WTC11 (cell line): Measurements from ENCODE around the gene PSKH1. TPM values are rescaled to one million over a fixed set of nuclear protein-coding genes. Genes with fewer than 3 reads are reported as not detected.

Source experiments
- ATAC-seq: fragments of 200-7000 bp; cut with Tn5 transposase; 2 replicates; pipeline ENCODE4 v1.10.0; 2021; ENCODE audit warnings: mild to moderate bottlenecking, moderate library complexity
- Bru-seq: library from RNA; stranded (reverse); fragments of 400-500 nt; gene quantifications from one replicate; lab custom pipeline; 2021; lab: Mats Ljungman, UMichigan
- CTCF ChIA-PET: fragments of 300-600 bp; sonication (Branson Sonifier 250); formaldehyde crosslinking; loops from one replicate; lab custom pipeline; 2021; ENCODE audit warnings: antibody characterized with exemption; lab: Charles Lee
- POLR2A ChIA-PET: fragments of 350-600 bp; sonication (Branson Sonifier 250); formaldehyde crosslinking; loops from one replicate; lab custom pipeline; 2021; ENCODE audit warnings: antibody characterized with exemption; lab: Charles Lee
- DNase-seq: peaks from one replicate; pipeline ENCODE4 v3.0.0; 2021; ENCODE audit warnings: low spot score
- H3K27ac Mint-ChIP-seq: 2 replicates; pipeline ENCODE4 v1.8.0; 2021; ENCODE audit warnings: mixed read lengths
- H3K27me3 Mint-ChIP-seq: 2 replicates; pipeline ENCODE4 v1.8.0; 2021; ENCODE audit warnings: low read depth, mild to moderate bottlenecking, moderate library complexity, mixed read lengths
- H3K36me3 Mint-ChIP-seq: 2 replicates; pipeline ENCODE4 v1.8.0; 2021; ENCODE audit warnings: mixed read lengths
- H3K4me1 Mint-ChIP-seq: 2 replicates; pipeline ENCODE4 v1.8.0; 2022; ENCODE audit warnings: mixed read lengths
- H3K4me3 Mint-ChIP-seq: 2 replicates; pipeline ENCODE4 v1.8.0; 2021; ENCODE audit warnings: mild to moderate bottlenecking, moderate library complexity, mixed read lengths
- H3K9me3 Mint-ChIP-seq: 2 replicates; pipeline ENCODE4 v1.8.0; 2021; ENCODE audit warnings: mixed read lengths
- CREM ChIP-seq: sonication (generic); formaldehyde crosslinking; IDR thresholded peaks from 2 replicates; pipeline ENCODE4 v1.8.1; 2022; ENCODE audit warnings: mild to moderate bottlenecking, missing genetic modification reagents, moderate library complexity
- ETV6 ChIP-seq: sonication (generic); formaldehyde crosslinking; IDR thresholded peaks from 2 replicates; pipeline ENCODE4 v1.8.1; 2022; ENCODE audit warnings: mild to moderate bottlenecking, missing genetic modification reagents
- FOXK1 ChIP-seq: sonication (generic); formaldehyde crosslinking; IDR thresholded peaks from 2 replicates; pipeline ENCODE4 v1.8.0; 2022; ENCODE audit warnings: mild to moderate bottlenecking, moderate library complexity, missing genetic modification reagents
- FOXP1 ChIP-seq: sonication (generic); formaldehyde crosslinking; IDR thresholded peaks from 2 replicates; pipeline ENCODE4 v1.8.0; 2022; ENCODE audit warnings: missing genetic modification reagents, mild to moderate bottlenecking, moderate library complexity, borderline replicate concordance
- JUN ChIP-seq: sonication (generic); formaldehyde crosslinking; IDR thresholded peaks from 2 replicates; pipeline ENCODE4 v1.8.0; 2023; ENCODE audit warnings: mild to moderate bottlenecking, missing genetic modification reagents
- KAT7 ChIP-seq: sonication (generic); formaldehyde crosslinking; IDR thresholded peaks from 2 replicates; pipeline ENCODE4 v1.8.1; 2023; ENCODE audit warnings: missing genetic modification reagents, mild to moderate bottlenecking, borderline replicate concordance
- NFYB ChIP-seq: sonication (generic); formaldehyde crosslinking; conservative IDR thresholded peaks from 2 replicates; pipeline ENCODE4 v1.8.0; 2022; ENCODE audit warnings: low read depth, missing genetic modification reagents
- SP1 ChIP-seq: sonication (generic); formaldehyde crosslinking; conservative IDR thresholded peaks from 2 replicates; pipeline ENCODE4 v1.8.1; 2022; ENCODE audit warnings: missing genetic modification reagents
- TEAD1 ChIP-seq: sonication (generic); formaldehyde crosslinking; IDR thresholded peaks from 2 replicates; pipeline ENCODE4 v1.8.0; 2022; ENCODE audit warnings: mild to moderate bottlenecking, missing genetic modification reagents
- ZNF121 ChIP-seq: sonication (generic); formaldehyde crosslinking; IDR thresholded peaks from 2 replicates; pipeline ENCODE4 v1.8.0; 2023; ENCODE audit warnings: missing genetic modification reagents
- ZNF232 ChIP-seq: sonication (generic); formaldehyde crosslinking; IDR thresholded peaks from 2 replicates; pipeline ENCODE4 v1.8.0; 2022; ENCODE audit warnings: mild to moderate bottlenecking, missing genetic modification reagents
- ZNF263 ChIP-seq: sonication (generic); formaldehyde crosslinking; IDR thresholded peaks from 2 replicates; pipeline ENCODE4 v1.8.1; 2022; ENCODE audit warnings: low read depth, mild to moderate bottlenecking, moderate library complexity, missing genetic modification reagents
- ZNF317 ChIP-seq: sonication (generic); formaldehyde crosslinking; IDR thresholded peaks from 2 replicates; pipeline ENCODE4 v1.8.1; 2023; ENCODE audit warnings: low read depth, mild to moderate bottlenecking, moderate library complexity, missing genetic modification reagents, borderline replicate concordance
- ZNF416 ChIP-seq: fragments of 250-450 bp; sonication (Bioruptor Pico); IDR thresholded peaks from 2 replicates; pipeline ENCODE4 v1.9.0; 2021; ENCODE audit warnings: mild to moderate bottlenecking, inconsistent platforms
- long read RNA-seq, 3 experiments: library from RNA in 1 of 3; library from capped mRNA in 1 of 3; library from polyadenylated mRNA in 1 of 3; unstranded in 2 of 3; stranded (forward) in 1 of 3; transcript quantifications; one replicate each; pipeline ENCODE4 v2.0.0, GENCODE V29; 2021
- total RNA-seq: library from RNA; stranded (reverse); gene quantifications from 3 replicates; pipeline ENCODE4 v1.2.3, GENCODE V29; 2021
- TF ChIP-seq, protein P1 (sequence below): sonication (generic); formaldehyde crosslinking; IDR thresholded peaks from 2 replicates; pipeline ENCODE4 v1.8.1; 2023; ENCODE audit warnings: mild to moderate bottlenecking, missing genetic modification reagents, moderate library complexity
- TF ChIP-seq, protein P2 (sequence below): sonication (generic); formaldehyde crosslinking; IDR thresholded peaks from 2 replicates; pipeline ENCODE4 v1.8.1; 2023; ENCODE audit warnings: mild to moderate bottlenecking, missing genetic modification reagents
- TF ChIP-seq, protein P3 (sequence below): sonication (generic); formaldehyde crosslinking; IDR thresholded peaks from 2 replicates; pipeline ENCODE4 v1.8.1; 2023; ENCODE audit warnings: mild to moderate bottlenecking, missing genetic modification reagents
- TF ChIP-seq, protein P4 (sequence below): sonication (generic); formaldehyde crosslinking; IDR thresholded peaks from 2 replicates; pipeline ENCODE4 v1.8.0; 2022; ENCODE audit warnings: mild to moderate bottlenecking, missing genetic modification reagents
- TF ChIP-seq, protein P5 (sequence below): sonication (generic); formaldehyde crosslinking; IDR thresholded peaks from 2 replicates; pipeline ENCODE4 v1.8.1; 2022; ENCODE audit warnings: mild to moderate bottlenecking, moderate library complexity, missing genetic modification reagents
- TF ChIP-seq, protein P6 (sequence below): sonication (generic); formaldehyde crosslinking; IDR thresholded peaks from 2 replicates; pipeline ENCODE4 v1.8.0; 2022; ENCODE audit warnings: missing genetic modification reagents

Gene PSKH1
- total RNA-seq (29.0 to 32.6 TPM (median 31.6 TPM) in 3 replicates), Bru-seq, nascent RNA (percentile 66 among the genes with signal in this experiment)
- long read RNA-seq, experiment 1, transcript PSKH1-201 (3 exons, 3,481 nt): major isoform, 43 of 76 reads
- long read RNA-seq, experiment 1, transcript PSKH1-203 (2 exons, 185 nt): minor isoform, 5 of 76 reads
- long read RNA-seq, experiment 1, partial matches to known transcripts: 14 of 76 reads
- long read RNA-seq, experiment 1, other reads (novel, unspliced or antisense): 13 of 76 reads
- long read RNA-seq, experiment 2, transcript PSKH1-201 (3 exons, 3,481 nt): major isoform, 5 of 42 reads
- long read RNA-seq, experiment 2, partial matches to known transcripts: 7 of 42 reads
- long read RNA-seq, experiment 2, other reads (novel, unspliced or antisense): 29 of 42 reads
- long read RNA-seq, experiment 3, partial matches to known transcripts: 0 of 2 reads
- long read RNA-seq, experiment 3, other reads (novel, unspliced or antisense): 2 of 2 reads

DNA sequence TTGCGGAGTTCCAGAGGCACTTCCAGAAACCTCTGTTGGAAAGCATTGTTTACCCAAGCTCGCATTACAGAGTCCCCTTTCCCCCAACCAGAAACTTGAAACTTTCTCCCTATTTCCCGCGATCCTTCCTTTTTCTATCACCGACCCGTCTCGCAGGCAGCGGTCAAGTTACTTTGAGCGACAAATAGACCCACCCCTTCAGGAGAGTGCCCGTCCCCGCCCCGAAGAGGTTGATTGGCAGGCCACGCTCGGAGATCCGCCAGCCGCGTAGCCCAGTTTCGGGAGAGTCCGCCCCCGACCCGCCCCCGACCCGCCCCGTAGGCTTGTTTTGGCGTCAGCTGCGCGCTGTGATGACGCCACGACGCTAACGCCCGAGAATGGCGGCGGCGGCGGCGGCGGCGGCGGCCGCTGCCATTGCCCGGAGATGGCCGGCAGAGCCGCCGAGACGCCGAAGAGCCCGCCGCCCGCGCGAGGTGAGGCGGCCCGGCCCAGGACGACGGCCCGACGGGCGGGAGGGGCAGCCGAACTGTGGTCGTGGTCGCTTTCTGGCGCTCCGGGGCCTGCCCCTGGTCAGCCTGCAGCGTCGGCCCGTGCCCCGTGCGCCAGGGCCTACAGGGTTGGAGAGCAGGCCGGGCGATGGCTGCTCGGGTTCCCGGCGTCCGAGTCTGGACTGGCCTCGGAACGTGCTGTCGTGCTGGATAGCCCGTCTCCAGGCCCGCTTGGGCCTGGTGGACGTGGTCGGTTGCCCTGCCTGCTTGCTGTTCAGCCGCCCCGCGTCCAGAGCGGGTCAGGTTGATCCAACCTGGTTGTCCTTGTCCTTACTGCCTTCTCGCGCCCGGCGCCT, at the start of gene PSKH1:
PSKH1 (plus strand) TSS at position 356 of the 844 bp plus-strand sequence. CDS start 15,496 bp downstream, outside the sequence.
- TF ChIP-seq ZNF232 (CRISPR knock-in tag) (0 out of 2 replicates have a peak, but pooled peaks have one; percentile 48), KAT7 (peak; percentile 71; the same call in 1 of the 2 replicates), TEAD1 (CRISPR knock-in tag) (0 out of 2 replicates have a peak, but pooled peaks have one; percentile 18), FOXK1 (peak; percentile 51), JUN (CRISPR knock-in tag) (0 out of 2 replicates have a peak, but pooled peaks have one; percentile 52), SP1 (CRISPR knock-in tag) (peak; percentile 93; the same call in 1 of the 2 replicates), ETV6 (CRISPR knock-in tag) (peak; percentile 70; the same call in 1 of the 2 replicates), FOXP1 (CRISPR knock-in tag) (peak; percentile 76; the same call in 1 of the 2 replicates), NFYB (CRISPR knock-in tag) (peak; percentile 45), ZNF416 (CRISPR knock-in tag) (peak; percentile 60; the same call in 1 of the 2 replicates), ZNF121 (CRISPR knock-in tag) (no peak), CREM (CRISPR knock-in tag) (peak; percentile 95), ZNF317 (0 out of 2 replicates have a peak, but pooled peaks have one; percentile 38), ZNF263 (CRISPR knock-in tag) (0 out of 2 replicates have a peak, but pooled peaks have one; percentile 27)
- TF ChIP-seq, protein P1, sequence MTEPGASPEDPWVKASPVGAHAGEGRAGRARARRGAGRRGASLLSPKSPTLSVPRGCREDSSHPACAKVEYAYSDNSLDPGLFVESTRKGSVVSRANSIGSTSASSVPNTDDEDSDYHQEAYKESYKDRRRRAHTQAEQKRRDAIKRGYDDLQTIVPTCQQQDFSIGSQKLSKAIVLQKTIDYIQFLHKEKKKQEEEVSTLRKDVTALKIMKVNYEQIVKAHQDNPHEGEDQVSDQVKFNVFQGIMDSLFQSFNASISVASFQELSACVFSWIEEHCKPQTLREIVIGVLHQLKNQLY (CRISPR knock-in tag): 0 out of 2 replicates have a peak, but pooled peaks have one; percentile 58
- TF ChIP-seq, protein P2, sequence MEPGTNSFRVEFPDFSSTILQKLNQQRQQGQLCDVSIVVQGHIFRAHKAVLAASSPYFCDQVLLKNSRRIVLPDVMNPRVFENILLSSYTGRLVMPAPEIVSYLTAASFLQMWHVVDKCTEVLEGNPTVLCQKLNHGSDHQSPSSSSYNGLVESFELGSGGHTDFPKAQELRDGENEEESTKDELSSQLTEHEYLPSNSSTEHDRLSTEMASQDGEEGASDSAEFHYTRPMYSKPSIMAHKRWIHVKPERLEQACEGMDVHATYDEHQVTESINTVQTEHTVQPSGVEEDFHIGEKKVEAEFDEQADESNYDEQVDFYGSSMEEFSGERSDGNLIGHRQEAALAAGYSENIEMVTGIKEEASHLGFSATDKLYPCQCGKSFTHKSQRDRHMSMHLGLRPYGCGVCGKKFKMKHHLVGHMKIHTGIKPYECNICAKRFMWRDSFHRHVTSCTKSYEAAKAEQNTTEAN (CRISPR knock-in tag): no peak
- TF ChIP-seq, protein P3, sequence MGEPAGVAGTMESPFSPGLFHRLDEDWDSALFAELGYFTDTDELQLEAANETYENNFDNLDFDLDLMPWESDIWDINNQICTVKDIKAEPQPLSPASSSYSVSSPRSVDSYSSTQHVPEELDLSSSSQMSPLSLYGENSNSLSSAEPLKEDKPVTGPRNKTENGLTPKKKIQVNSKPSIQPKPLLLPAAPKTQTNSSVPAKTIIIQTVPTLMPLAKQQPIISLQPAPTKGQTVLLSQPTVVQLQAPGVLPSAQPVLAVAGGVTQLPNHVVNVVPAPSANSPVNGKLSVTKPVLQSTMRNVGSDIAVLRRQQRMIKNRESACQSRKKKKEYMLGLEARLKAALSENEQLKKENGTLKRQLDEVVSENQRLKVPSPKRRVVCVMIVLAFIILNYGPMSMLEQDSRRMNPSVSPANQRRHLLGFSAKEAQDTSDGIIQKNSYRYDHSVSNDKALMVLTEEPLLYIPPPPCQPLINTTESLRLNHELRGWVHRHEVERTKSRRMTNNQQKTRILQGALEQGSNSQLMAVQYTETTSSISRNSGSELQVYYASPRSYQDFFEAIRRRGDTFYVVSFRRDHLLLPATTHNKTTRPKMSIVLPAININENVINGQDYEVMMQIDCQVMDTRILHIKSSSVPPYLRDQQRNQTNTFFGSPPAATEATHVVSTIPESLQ: no peak
- TF ChIP-seq, protein P4, sequence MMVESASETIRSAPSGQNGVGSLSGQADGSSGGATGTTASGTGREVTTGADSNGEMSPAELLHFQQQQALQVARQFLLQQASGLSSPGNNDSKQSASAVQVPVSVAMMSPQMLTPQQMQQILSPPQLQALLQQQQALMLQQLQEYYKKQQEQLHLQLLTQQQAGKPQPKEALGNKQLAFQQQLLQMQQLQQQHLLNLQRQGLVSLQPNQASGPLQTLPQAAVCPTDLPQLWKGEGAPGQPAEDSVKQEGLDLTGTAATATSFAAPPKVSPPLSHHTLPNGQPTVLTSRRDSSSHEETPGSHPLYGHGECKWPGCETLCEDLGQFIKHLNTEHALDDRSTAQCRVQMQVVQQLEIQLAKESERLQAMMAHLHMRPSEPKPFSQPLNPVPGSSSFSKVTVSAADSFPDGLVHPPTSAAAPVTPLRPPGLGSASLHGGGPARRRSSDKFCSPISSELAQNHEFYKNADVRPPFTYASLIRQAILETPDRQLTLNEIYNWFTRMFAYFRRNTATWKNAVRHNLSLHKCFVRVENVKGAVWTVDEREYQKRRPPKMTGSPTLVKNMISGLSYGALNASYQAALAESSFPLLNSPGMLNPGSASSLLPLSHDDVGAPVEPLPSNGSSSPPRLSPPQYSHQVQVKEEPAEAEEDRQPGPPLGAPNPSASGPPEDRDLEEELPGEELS (CRISPR knock-in tag): peak; percentile 77
- TF ChIP-seq, protein P5, sequence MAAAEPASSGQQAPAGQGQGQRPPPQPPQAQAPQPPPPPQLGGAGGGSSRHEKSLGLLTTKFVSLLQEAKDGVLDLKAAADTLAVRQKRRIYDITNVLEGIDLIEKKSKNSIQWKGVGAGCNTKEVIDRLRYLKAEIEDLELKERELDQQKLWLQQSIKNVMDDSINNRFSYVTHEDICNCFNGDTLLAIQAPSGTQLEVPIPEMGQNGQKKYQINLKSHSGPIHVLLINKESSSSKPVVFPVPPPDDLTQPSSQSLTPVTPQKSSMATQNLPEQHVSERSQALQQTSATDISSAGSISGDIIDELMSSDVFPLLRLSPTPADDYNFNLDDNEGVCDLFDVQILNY (CRISPR knock-in tag): 0 out of 2 replicates have a peak, but pooled peaks have one; percentile 20
- TF ChIP-seq, protein P6, sequence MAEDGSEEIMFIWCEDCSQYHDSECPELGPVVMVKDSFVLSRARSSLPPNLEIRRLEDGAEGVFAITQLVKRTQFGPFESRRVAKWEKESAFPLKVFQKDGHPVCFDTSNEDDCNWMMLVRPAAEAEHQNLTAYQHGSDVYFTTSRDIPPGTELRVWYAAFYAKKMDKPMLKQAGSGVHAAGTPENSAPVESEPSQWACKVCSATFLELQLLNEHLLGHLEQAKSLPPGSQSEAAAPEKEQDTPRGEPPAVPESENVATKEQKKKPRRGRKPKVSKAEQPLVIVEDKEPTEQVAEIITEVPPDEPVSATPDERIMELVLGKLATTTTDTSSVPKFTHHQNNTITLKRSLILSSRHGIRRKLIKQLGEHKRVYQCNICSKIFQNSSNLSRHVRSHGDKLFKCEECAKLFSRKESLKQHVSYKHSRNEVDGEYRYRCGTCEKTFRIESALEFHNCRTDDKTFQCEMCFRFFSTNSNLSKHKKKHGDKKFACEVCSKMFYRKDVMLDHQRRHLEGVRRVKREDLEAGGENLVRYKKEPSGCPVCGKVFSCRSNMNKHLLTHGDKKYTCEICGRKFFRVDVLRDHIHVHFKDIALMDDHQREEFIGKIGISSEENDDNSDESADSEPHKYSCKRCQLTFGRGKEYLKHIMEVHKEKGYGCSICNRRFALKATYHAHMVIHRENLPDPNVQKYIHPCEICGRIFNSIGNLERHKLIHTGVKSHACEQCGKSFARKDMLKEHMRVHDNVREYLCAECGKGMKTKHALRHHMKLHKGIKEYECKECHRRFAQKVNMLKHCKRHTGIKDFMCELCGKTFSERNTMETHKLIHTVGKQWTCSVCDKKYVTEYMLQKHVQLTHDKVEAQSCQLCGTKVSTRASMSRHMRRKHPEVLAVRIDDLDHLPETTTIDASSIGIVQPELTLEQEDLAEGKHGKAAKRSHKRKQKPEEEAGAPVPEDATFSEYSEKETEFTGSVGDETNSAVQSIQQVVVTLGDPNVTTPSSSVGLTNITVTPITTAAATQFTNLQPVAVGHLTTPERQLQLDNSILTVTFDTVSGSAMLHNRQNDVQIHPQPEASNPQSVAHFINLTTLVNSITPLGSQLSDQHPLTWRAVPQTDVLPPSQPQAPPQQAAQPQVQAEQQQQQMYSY: no peak; the same call in 1 of the 2 replicates
- POLR2A ChIA-PET: interaction anchor here (0.7 to 2.3 kb wide), 6 partner anchors 9 to 331 kb away, joined by 3 to 9 read pairs (median 3); partner anchors contain the start of genes CTCF and NRN1L
- peak; percentile 98 for DNase-seq
- no peaks in the 10 kb centered on the region for H3K27me3 Mint-ChIP-seq
- H3K9me3 Mint-ChIP-seq: no peaks in the 10 kb centered on the region
- peaks cover 15% of the 10 kb centered on the region for H3K4me1 Mint-ChIP-seq
- H3K4me3 Mint-ChIP-seq: peak within 1 kb of the TSS; percentile 97
- H3K36me3 Mint-ChIP-seq: no peaks in the 10 kb centered on the region
- peak; percentile 99 for ATAC-seq
- peak within 1 kb of the TSS; percentile 99 for H3K27ac Mint-ChIP-seq
- CTCF ChIA-PET: interaction anchor here (0.6 to 3.5 kb wide), 8 partner anchors 9 to 249 kb away, joined by 3 to 34 read pairs (median 3); partner anchors contain the start of gene NRN1L
